Heart right ventricle (tissue), 16 donors: ENCODE measurements around the gene AGAP1. TPM values are rescaled to one million over a fixed set of nuclear protein-coding genes. Genes with fewer than 3 reads are reported as not detected.

Experiments
- ATAC-seq, 8 donors: fragments of 200-7000 bp; cut with Tn5 transposase; one replicate each; pipeline ENCODE4 v1.9.1; 2020; ENCODE audit warnings: mild to moderate bottlenecking in 8 of 8, moderate library complexity in 8 of 8, moderate number of reproducible peaks in 1 of 8
- DNase-seq, 2 donors: peaks; one replicate each; pipeline ENCODE4 v3.0.0-alpha.2; 2020
- H3K27ac ChIP-seq, 10 donors: fragments of 200-600 bp; sonication (generic) in 2 of 10; one replicate each; pipeline versions ENCODE4 v1.5.0 to v1.8.0; 2020 to 2022; ENCODE audit warnings: mild to moderate bottlenecking in 3 of 10
- H3K27me3 ChIP-seq, 7 donors: fragments of 200-600 bp; one replicate each; pipeline ENCODE4 v1.8.0; 2021 to 2022; ENCODE audit warnings: mild to moderate bottlenecking in 2 of 7
- H3K36me3 ChIP-seq, 9 donors: fragments of 200-600 bp; sonication (generic) in 1 of 9; one replicate each; pipeline versions ENCODE4 v1.5.0 to v1.8.0; 2020 to 2022; ENCODE audit warnings: mild to moderate bottlenecking in 2 of 9
- H3K4me1 ChIP-seq, 9 donors: fragments of 200-600 bp; sonication (generic) in 1 of 9; one replicate each; pipeline versions ENCODE4 v1.5.0 to v1.8.0; 2020 to 2022; ENCODE audit warnings: mild to moderate bottlenecking in 4 of 9
- H3K4me3 ChIP-seq, 10 donors: fragments of 200-600 bp; sonication (generic) in 2 of 10; one replicate each; pipeline versions ENCODE4 v1.5.0 to v1.8.0; 2020 to 2022; ENCODE audit warnings: mild to moderate bottlenecking in 7 of 10, moderate library complexity in 2 of 10
- H3K9me3 ChIP-seq, 11 donors: fragments of 200-600 bp in 10 of 11; sonication (generic) in 2 of 11; one replicate each; pipeline versions ENCODE4 v1.5.0 to v1.8.0; 2013 to 2022; ENCODE audit warnings: mild to moderate bottlenecking in 2 of 11, control low read depth in 1 of 11, moderate library complexity in 1 of 11
- WGBS, 2 donors: extraction: QIAGEN DNeasy Blood & Tissue Kit; methylation state at CpG; one replicate each; pipeline ENCODE4 v1.1.7; 2013; ENCODE audit warnings: inconsistent platforms in 1 of 2; 5-methylcytosine and 5-hydroxymethylcytosine counted together
- intact Hi-C, 10 donors: fragments of 100-400 bp; cut with DNase I; formaldehyde crosslinking; loops; one replicate each; pipeline versions ENCODE4 v1.11.1 to v1.14.2; 2022
- polyA plus RNA-seq, 2 donors: library from polyadenylated mRNA; stranded (reverse); fragments of 200-250 nt; gene quantifications; one replicate each; pipeline ENCODE4 v1.2.3, GENCODE V29; 2013
- total RNA-seq, 10 donors: library from RNA; stranded (reverse); fragmentation: NEBNext Ultra II Directional in 3 of 10; extraction: Animal tissue kit (Norgen Biotek cat#: 25700) in 3 of 10; gene quantifications; one replicate each; pipeline versions ENCODE4 v1.2.1 to v1.2.4, GENCODE V29; 2021 to 2023
- TF ChIP-seq, protein P1 (sequence below), 9 donors: fragments of 200-600 bp; sonication (generic) in 2 of 9; IDR thresholded peaks; one replicate each; pipeline versions ENCODE4 v1.5.0 to v1.8.0; 2021 to 2022; ENCODE audit warnings: antibody characterized with exemption in 9 of 9, mild to moderate bottlenecking in 5 of 9, moderate library complexity in 1 of 9
- donor health status: Arrhythmogenic right ventricular cardiomyopathy.
- donor health status: ischemic (EF 13 %, LVEDD 7.1; RV severe dilation, severe dysfunction).
- donor health status: healthy with polysubstance abuse.
- donor health status: DM: no; HTN: yes; CAD: no.
- donor health status: DM: no; HTN: no; CAD: no.
- donor health status: ischemic (EF 25% LVEDD 6.9; RV normal size, moderate dysfunction).
- donor health status: ischemic (EF 25% LVEDD 5.7; RV mildly dilated, moderate dysfunction).
- donor health status: healthy.
- donor health status: DM: yes; HTN: yes; CAD: no.
- donor health status: Ischemic cardiomyopathy.
- donor health status: ischemic (EF 35%, LVEDD 5.7; RV mildly dilated, moderate dysfunction).
- donor health status: nonischemic (EF 11% LVEDD 7.7; RV severe dilation, severe dysfunction).
- donor health status: DM: yes; HTN: yes; CAD: no.
- donor health status: PGD.
- donor health status: ischemic (EF 29% LVEDD 5.4; RV normal size, mild dysfunction).
- donor health status: nonischemic (EF 23%, LVEDD 6.1; RV moderate dilation, normal function).

The AGAP1 gene
- total and polyA plus RNA-seq, 12 donors = 3.5 to 29.2 (median 19.4) TPM

DNA sequence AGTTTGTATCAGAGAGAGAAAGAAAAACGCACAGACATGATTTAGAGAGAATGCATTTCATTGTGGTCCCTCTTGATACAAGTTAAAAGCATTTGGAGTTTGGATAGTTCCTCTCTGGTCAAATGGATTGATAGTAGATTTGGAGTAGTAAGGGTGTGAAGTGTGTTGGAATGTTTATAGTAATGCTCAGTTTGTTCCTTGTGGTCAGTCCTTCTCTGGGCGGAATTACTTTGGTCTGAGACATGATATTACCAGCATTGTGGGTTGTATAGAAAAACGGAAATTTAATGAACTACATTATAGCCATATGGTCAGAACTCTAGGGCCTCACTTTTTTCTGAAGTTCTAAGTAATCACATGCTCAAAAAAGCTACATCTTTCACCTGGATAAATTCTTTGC lies 178.9 kb downstream of the AGAP1 start:
- Histone ChIP-seq H3K27me3 (peaks cover 0 to 43% (median 0%) of the 10 kb centered on the region in 7 donors), H3K4me3 (no peak overlapping the region), H3K36me3 (no peaks in the 10 kb centered on the region), H3K27ac (no peak overlapping the region), H3K4me1 (peaks cover 2 to 40% (median 17%) of the 10 kb centered on the region in 9 donors), H3K9me3 (no peaks in the 10 kb centered on the region)
- ATAC-seq (no peak), DNase-seq (no peak)
- WGBS, 2 donors = 83 to 87% methylated on average over 3 of the region's 3 CpGs
- TF ChIP-seq, protein P1, sequence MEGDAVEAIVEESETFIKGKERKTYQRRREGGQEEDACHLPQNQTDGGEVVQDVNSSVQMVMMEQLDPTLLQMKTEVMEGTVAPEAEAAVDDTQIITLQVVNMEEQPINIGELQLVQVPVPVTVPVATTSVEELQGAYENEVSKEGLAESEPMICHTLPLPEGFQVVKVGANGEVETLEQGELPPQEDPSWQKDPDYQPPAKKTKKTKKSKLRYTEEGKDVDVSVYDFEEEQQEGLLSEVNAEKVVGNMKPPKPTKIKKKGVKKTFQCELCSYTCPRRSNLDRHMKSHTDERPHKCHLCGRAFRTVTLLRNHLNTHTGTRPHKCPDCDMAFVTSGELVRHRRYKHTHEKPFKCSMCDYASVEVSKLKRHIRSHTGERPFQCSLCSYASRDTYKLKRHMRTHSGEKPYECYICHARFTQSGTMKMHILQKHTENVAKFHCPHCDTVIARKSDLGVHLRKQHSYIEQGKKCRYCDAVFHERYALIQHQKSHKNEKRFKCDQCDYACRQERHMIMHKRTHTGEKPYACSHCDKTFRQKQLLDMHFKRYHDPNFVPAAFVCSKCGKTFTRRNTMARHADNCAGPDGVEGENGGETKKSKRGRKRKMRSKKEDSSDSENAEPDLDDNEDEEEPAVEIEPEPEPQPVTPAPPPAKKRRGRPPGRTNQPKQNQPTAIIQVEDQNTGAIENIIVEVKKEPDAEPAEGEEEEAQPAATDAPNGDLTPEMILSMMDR (IDR thresholded peaks at IDR 0.05) = no peak
- intact Hi-C loops = loop anchor here in 9 of 10 donors (5.0 to 10.0 kb wide), 5 partner anchors 72 to 538 kb away; no protein-coding TSS in a partner anchor

DNA sequence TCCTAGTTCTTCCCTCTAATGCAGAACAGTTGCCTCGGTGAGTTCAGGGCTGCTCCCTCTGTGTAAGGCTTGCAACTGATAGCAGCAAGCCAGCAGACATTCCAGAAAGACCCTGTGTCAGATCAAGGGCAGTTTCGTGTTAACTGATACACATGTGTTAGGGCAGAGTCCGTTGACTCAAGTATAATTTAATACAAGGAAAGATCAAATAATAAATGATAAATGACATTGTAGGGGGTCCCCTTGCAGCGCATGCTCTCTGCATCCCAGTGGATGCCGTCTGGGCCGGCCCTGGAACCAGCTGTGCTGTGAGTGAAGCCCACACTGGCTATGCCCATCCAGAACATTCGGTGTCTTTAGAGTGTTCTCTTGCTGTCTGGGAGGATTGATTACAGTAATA lies 180.3 kb downstream of the AGAP1 start:
- Histone ChIP-seq H3K4me3 (no peak overlapping the region), H3K4me1 (peaks cover 2 to 47% (median 19%) of the 10 kb centered on the region in 9 donors), H3K27ac (no peak overlapping the region), H3K36me3 (no peaks in the 10 kb centered on the region), H3K27me3 (peaks cover 0 to 32% (median 0%) of the 10 kb centered on the region in 7 donors), H3K9me3 (no peaks in the 10 kb centered on the region)
- TF ChIP-seq, protein P1 (IDR thresholded peaks at IDR 0.05) = no peak
- intact Hi-C loops = loop anchor here in 9 of 10 donors (5.0 to 10.0 kb wide), 5 partner anchors 71 to 539 kb away; no protein-coding TSS in a partner anchor
- ATAC-seq = no peak
- WGBS, 2 donors = 59 to 74% methylated on average over 7 of the region's 7 CpGs
- DNase-seq = no peak

DNA sequence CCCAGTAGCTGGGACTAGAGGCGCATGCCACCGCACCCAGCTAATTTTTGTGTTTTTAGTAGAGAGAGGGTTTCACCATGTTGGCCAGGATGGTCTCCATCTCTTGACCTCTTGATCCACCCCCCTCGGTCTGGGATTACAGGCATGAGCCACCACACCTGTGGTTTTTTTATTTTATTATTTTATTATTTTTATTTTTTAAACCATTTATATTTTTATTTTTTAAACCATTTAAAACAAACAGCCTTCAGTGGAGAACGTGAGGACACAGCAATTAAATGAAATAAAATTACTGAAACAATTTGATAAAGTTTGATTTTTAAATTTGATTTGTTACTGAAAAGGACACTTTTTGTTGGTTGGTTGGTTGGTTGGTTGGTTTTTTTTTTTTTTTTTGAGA lies 181.0 kb downstream of the AGAP1 start:
- DNase-seq = no peak
- H3K4me1 ChIP-seq = peaks cover 2 to 52% (median 23%) of the 10 kb centered on the region in 9 donors
- no peak for ATAC-seq
- WGBS, 2 donors = 95 to 98% methylated on average over 4 of the region's 4 CpGs
- H3K27me3 ChIP-seq = peaks cover 0 to 31% (median 0%) of the 10 kb centered on the region in 7 donors
- H3K36me3 ChIP-seq = no peaks in the 10 kb centered on the region
- TF ChIP-seq, protein P1 (IDR thresholded peaks at IDR 0.05) = no peak
- no peak overlapping the region for H3K4me3 ChIP-seq
- no peak overlapping the region for H3K27ac ChIP-seq
- intact Hi-C loops = loop anchor here in 9 of 10 donors (5.0 to 10.0 kb wide), 5 partner anchors 70 to 540 kb away; no protein-coding TSS in a partner anchor
- H3K9me3 ChIP-seq = no peaks in the 10 kb centered on the region

DNA sequence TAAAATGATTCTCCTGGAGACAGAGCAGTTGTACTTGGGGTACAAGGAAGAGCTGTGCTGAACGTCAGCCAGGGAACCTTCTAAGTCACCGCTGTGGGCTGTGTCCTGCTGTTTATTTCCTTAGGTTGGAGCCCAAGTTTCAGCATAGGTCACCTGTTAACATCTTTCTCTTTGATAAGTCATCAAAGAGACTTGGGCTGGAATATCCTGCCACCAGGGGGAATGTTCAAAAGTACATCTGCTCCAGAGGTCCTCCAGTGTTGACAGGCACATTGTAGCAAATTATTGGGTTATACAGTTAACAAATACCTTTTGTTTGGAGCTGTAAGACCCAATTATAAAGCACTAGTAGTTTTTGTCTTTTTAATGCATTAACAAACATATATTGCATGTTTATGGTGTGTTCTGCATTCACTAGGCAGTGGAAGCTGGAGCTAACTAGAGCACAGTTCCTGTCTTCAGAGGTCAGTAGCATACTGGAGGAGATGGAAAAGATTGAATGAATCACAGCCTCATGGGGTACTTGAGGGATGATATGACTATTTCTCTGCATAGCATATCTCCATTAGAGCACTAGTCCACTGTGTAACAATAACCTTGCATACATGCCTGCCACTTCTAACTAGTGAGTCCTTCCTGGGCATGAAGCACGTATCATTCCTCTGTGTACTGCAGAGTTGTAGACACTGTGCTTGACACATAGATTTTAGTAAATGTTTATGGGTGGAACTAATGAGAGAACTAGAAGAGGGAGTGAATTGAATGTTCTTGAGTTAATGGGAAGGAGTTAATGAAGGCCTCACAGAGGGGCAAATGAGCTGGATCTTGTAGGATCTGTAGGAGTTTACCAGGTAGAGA lies 182.1 kb downstream of the AGAP1 start:
- TF ChIP-seq, protein P1 (IDR thresholded peaks at IDR 0.05) = peak in 1 of 9 donors; percentile 6
- Histone ChIP-seq H3K27ac (no peak overlapping the region), H3K4me3 (no peak overlapping the region), H3K4me1 (peaks cover 2 to 54% (median 23%) of the 10 kb centered on the region in 9 donors), H3K36me3 (no peaks in the 10 kb centered on the region), H3K9me3 (no peaks in the 10 kb centered on the region), H3K27me3 (peaks cover 0 to 20% (median 0%) of the 10 kb centered on the region in 7 donors)
- intact Hi-C loops = loop anchor here in 3 of 10 donors (5.0 to 10.0 kb wide), 3 partner anchors 69 to 541 kb away; no protein-coding TSS in a partner anchor
- DNase-seq = no peak
- ATAC-seq = no peak
- WGBS, 2 donors = 80 to 82% methylated on average over 3 of the region's 3 CpGs
